NOMO-1 (cell line): Measurements from ENCODE around the gene KLF2.

Experiments used
- DNase-seq, 2 experiments: peaks; one replicate each; lab custom pipeline; 2025; ENCODE audit not compliant: unreplicated experiment in 2 of 2; lab: John Stamatoyannopoulos, UW

The KLF2 gene

GRCh38 chr19:16375157-16375935, 50.7 kb downstream of the KLF2 start:
- DNase-seq = no peak

GRCh38 chr19:16375936-16376185, 51.2 kb downstream of the KLF2 start:
- no peak for DNase-seq

GRCh38 chr19:16376241-16376640, 51.6 kb downstream of the KLF2 start:
- DNase-seq = no peak

GRCh38 chr19:16376649-16377048, 52.0 kb downstream of the KLF2 start:
- DNase-seq = no peak

- DNase-seq = no peak
Measured at GRCh38 chr19:16377521-16377920, 52.9 kb downstream of the KLF2 start.
